Fibroblast of skin of left biceps (primary cell): ENCODE results near the gene COL4A1.

ENCODE experiments used
- DNase-seq, 2 experiments: peaks; one replicate each; pipeline ENCODE4 v3.0.0-alpha.2; 2013; ENCODE audit warnings: low read depth in 2 of 2

COL4A1 gene

DNA sequence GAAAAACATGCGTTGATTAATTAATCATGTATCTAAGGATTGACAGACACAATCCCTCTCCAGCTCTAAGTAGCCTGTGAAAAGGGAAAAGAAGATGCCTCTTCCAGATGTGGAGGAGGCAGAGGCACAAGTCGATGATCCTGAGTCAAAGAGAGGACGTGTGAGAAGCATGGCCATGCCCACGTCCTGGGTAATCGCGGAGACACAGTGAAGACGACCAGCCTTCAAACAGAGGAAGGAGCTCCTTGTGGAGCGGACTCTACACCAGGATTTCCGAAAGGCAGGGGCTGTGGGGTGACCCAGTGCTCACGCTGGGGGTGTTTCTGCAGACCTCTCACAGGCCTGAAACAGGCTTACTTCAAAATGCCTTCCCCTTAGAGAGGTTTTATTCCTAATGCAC lies 70.5 kb downstream of the COL4A1 start:
- DNase-seq = no peak

GRCh38 chr13:110234532-110234931 lies 72.4 kb downstream of the COL4A1 start:
- no peak for DNase-seq

DNA sequence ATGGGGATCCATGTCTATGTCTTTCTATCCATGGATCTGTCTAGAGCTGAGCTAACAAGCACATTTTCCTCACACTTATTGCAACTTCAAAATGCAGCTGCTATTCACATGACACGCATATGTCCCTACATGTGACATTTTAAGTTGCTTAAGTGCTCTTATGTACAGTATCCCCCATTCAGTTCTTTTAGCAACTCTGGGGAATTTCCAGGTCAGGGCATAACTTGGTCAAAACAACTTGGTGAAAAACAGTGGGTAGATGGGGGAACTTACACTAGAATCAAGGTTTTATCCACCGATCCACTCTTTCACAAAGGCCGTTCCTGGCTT lies 73.0 kb downstream of the COL4A1 start:
- DNase-seq = no peak

DNA sequence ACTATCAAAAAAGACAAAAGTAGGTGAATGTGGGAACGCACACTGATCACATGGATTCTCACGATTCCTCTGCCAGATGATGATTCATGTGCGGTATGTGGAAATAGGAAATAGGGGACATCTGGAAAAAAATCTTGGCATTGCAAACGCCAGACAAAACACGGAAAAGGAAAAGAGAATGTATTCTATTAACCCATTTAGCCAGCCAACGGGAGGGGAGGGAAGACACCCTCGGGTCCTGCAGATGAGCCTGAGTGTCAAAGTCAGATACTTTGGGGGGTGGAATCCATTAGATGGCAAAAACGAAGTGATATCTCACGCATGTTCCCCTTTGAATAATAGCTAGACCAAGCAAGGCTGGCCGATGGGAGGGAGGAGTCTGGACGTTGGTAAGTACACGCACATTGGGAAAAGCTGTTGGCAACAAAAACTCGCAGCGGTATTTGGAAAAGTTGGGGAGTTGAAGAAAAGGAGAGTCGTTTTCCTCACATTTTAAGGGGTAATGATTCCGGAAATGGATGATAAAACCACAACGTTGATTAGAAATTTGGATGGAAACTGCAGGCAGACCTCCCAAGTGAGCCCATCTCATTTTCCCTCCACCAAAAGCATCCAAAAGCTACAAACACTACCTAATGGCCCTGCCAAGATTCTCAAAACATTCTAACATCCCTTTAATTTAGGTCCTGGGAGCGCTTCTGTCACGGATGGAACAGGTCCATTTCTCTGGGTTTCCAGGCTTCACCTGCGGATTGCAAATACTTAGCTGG lies 73.6 kb downstream of the COL4A1 start:
- DNase-seq = peak; percentile 66 to 74

DNA sequence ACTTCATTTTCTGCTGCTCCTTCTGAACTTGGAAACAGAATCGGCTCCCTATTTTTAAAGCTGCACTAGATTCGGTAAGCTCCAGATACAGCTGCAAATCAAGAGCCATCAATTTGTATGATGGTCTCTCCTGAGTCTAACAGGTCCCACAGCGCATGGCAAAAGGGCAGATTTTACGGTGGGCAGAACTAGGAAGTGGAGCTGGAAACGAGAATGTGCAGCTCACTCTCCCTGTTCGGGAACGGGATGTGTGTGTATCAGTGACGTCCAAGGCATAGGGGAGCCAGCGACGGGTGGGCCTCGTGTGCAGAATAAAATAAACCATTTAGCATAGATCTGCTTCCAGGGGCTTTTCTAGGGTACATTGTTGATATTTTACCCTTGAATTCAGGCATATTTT lies 74.2 kb downstream of the COL4A1 start:
- DNase-seq = no peak

GRCh38 chr13:110232142-110232541 lies 74.8 kb downstream of the COL4A1 start:
- no peak for DNase-seq

DNA sequence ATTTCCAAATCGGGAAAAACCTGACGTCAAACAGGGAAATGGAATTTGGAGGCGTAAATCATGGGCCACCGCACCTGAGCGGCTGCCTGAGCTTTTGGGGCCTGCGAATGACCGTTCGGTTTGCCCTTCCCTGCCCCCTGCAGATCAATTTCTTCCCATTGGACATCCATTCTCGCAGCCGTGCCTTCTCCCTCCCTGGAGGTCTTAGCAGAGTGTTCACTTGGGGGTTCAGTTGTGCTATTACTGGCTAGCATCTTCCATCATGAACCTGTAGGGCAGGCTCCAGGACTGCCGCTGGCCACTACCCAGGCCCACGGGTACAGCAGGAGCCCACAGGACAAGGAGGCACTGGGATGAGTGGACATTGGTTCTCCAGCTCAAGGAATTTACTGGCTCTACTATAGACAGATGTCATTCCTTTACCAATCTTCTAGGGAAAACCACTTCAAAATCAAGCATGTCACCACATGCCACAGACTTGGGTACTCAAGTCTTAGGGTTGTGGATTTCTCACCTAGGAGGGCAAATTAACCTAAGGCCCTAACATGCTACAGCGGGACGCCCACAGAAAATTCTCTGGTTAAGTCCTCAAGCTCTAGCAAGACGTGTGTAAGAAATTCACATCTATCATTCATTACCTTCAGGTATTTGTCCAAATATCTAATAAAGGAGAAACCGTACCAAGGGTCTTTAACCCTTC lies 75.5 kb downstream of the COL4A1 start:
- DNase-seq = no peak

DNA sequence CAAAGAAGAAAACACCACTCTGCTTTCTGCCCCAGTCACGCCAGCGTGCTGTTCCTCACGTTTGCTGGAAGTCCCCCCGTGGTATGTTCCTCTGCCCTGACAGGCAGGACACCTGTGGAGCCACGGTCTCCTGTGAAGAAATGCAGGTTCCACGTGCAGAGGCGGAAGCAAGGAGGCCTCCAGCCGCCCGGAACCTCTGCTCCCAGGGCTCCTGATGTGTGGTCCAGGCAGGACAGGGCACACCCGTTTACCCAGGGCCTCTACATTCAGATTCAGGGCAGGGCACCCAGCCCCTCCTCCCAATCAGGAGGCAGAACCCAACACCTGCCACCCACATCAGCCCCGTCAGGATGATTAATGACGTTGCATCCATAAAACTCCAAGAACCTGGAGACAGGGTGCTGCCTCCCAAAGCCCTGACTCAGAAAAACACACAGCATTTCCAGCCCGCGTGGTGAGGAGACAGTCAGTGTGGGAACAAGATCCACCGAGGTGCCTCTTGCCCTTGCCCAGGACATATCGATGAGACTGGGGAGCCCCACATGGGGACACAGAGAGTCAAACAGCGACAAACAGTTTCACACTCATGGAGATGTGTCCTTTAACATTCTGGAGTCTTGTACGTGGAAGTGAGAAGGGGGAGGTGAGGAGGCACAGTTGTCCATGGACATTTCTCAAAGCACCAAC lies 76.2 kb downstream of the COL4A1 start:
- no peak for DNase-seq

DNA sequence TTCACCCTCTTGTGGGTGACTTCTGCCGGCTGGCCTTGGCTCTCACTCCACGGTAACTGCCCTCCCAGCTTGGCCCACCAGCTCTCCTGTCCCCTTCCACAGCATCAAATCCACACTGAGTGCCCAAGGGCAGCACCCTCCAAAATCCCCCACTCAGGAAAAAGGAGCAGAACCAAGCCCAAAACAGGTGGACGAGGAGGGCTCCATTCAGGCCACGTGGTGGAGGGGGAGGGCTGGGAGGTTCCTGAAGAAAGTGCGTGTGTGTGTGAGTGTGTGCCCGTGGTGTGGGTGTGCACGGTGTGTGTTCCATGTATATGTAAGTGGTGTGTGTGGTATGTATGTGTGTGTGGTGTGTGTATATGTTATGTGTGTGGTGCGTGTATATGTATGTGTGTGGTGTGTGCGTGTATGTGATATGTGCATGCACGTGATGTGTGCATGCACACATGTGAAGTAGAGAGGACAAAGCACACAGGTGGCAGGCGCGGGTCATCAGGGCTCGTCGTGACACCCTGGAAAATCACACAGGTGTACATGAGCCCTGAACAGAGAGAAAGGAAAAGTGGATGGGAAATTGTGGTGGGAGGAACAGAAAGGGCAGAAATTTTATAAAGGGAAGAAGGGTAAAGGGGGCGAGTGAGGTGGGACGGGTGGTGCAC lies 76.9 kb downstream of the COL4A1 start:
- DNase-seq = no peak

DNA sequence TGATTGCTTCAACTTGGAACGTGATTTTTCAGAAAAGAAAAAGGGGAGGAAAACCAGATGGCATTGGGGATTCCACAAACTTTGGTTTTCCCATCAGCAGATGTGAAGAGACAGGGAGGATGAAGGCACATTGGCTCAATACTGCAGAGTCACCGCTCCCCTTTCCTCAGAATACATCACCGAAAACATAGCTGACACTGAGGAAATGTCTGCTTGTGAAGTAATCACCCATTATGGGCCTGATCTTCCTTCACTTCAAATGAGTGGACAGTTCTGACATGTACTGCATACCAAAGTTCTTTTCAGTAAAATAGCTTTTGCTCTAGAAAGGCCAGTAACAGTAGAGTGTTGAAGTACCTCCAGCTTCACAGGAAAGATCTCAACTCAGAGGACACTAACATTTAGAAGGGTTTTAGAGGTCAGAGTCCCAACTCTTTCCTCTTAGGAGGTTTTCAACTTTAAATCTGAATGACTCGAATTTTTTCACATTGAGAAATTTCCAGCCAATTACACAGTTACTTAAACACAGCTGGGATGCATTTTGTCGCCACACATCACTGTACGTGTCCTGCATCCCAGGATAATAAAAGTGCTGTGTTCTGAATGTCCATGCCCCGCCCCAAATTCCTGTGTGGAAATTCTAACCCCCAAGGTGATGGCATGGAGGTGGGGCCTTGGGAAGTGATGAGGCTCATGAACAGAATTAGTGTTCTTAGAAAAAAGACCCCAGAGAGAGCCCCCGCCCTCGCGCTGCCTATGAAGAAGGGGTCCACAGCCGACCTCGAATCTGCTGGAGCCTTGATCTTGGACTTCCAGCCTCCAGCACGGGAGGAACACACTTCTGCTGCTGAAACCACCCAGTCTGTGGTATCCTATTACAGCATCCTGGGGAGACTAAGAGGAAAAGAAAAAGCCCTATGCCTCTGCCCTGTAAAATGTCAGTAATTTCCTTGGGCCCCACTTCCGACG lies 77.7 kb downstream of the COL4A1 start:
- DNase-seq = no peak

DNA sequence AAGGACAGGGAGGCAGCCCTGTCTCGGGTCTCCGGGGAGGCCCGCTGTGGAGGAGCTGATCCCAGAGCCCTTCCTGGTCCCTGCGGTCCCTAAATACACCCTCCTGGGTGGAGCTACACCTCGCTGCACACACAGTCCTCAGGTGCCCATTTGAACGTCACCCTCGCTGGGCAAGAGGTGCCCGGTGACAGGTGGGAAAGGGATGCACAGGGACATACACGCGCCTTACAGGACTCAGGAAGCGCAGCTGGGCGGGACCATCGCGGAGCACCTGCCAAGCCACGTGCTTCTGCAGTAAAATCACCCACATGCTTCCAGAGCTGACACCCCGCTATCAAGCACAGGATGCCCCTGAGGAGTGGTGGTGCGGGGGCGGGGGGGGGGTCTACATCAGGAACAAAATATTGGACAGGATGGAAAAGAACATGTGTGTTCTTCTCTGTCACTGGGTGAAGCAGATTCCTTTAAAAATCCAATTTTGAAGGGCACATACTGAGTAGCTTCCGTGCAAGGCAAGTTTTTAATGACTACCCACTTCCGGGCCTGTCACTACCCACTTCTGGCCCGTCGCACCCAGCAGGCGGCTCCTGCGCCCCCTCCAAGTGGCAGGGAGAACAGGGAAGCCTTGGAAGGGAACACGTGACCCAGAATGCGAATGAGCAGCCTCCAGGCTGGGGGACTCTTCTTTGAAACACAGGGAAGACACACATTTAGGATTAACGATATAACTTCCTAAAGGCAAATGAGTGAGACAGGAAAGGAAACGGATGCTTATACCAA lies 78.9 kb downstream of the COL4A1 start:
- no peak for DNase-seq

GRCh38 chr13:110227416-110227815 lies 79.5 kb downstream of the COL4A1 start:
- no peak for DNase-seq

DNA sequence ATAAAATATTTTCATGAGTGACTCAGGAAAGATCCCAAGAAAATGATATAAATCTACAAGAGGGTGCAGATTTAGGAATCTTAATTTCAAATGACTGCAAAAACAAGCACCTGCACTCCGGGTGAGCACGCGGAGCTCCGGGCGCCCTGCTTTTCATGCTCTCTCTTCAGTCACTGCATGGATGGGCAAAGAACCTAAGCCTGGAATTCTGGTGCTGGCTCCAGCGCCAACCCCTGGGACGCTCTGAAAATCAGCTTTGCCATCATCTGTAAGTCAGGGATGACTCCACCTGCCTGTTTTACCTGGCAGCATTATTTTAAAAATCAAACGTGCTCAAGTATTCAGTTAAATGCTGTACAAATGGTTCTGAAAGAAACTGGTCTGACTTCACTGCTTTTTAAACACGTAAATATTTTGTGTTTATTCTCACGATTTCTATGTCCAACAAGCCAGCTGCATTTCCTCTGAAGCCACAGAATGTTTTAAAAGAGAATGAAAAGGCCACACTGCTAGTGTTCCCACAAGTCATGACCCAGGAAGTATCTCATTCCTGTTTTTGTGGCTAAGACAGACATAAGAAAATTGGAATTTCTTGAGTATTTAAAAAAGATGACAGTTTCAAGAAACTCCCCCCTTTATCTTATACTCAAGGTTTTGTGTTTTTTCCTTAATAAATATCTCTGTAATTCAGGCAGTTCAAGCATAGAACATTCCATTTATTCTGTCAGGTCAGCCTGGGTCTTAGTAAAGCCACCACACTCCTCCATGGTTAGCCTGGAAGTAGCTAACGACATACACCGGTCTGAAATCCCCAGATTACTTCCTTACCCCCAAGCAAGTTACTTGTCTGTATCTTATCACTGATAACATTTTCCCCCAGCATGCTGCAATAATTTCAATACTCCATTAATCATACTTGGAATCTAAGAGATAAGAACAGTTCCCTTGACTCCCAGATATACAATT lies 81.1 kb downstream of the COL4A1 start:
- no peak for DNase-seq

DNA sequence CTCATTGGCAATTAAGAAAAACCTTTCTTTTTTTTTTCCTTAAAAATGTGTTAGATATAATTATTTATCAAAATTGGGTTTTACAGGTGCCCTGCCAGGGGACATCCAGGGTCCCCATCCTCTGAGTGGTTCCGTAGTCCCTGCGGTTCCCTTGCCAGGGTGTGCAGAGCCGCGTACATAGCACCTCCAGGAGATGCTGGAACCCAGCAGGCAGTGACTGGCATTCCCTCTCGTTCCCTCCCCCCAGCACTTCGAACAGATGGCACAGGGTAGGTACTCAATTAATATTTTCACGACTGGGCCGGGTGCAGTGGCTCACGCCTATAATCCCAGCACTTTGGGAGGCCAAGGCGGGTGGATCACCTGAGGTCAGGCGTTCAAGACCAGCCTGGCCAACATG lies 82.0 kb downstream of the COL4A1 start:
- no peak for DNase-seq

- DNase-seq = no peak
Observed at GRCh38 chr13:110224519-110224918, 82.4 kb downstream of the COL4A1 start.

GRCh38 chr13:110221406-110222117 lies 85.4 kb downstream of the COL4A1 start:
- no peak for DNase-seq

DNA sequence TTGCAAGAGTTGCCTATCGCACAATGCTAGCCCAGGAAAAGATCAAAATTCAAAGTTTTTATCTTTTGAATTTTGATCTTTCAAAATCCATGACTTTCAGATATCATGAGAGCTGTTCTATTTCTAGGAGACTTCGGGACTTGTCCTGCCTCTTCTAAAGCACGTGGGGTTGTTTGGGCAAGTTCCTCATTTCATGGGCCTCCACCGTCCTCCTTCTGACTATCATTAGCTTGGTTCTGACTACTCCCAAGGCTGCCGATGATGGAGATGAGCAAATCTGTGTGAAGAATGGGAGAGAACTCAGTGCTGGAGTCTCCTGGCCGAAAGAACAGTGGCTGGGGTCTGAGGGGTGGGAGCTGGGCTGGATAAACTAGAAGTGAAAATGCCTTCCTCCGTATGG lies 86.5 kb downstream of the COL4A1 start:
- DNase-seq = no peak

GRCh38 chr13:110218581-110219201 lies 88.3 kb downstream of the COL4A1 start:
- DNase-seq = no peak
